K562 (cell line): ENCODE measurements around the gene SLC35D2. TPM values are rescaled to one million over a fixed set of nuclear protein-coding genes. Genes with fewer than 3 reads are reported as not detected.
A peak's percentile ranks its signal among the peaks of the same experiment; 100 is the strongest.

Experiments
- BCLAF1 ChIP-seq, 2 experiments: fragments of 450-650 bp in 1 of 2; IDR thresholded peaks; 2 replicates each; pipeline ENCODE4 v1.6.1; 2011 to 2017; ENCODE audit warnings: low read depth in 2 of 2, antibody characterized with exemption in 1 of 2, borderline replicate concordance in 1 of 2, low read length in 1 of 2, mild to moderate bottlenecking in 1 of 2, mixed read lengths in 1 of 2; ENCODE audit not compliant: control insufficient read depth in 1 of 2
- E2F4 ChIP-seq: sonication (generic); formaldehyde crosslinking; IDR thresholded peaks from 2 replicates; pipeline ENCODE4 v1.8.0; 2022; ENCODE audit warnings: mild to moderate bottlenecking, low read depth, missing genetic modification reagents
- MIER1 ChIP-seq: fragments of 450-650 bp; IDR thresholded peaks from 2 replicates; pipeline ENCODE4 v1.6.1; 2016; ENCODE audit warnings: antibody characterized with exemption, mild to moderate bottlenecking, low read depth
- MYNN ChIP-seq, 2 experiments: sonication (generic); formaldehyde crosslinking in 1 of 2; IDR thresholded peaks; 2 replicates each; pipeline versions ENCODE4 v1.5.0 to v1.6.1; 2016 to 2020; ENCODE audit warnings: antibody characterized with exemption in 1 of 2, missing genetic modification reagents in 1 of 2
- NBN ChIP-seq: fragments of 450-650 bp; IDR thresholded peaks from 2 replicates; pipeline ENCODE4 v1.6.1; 2016; ENCODE audit warnings: low read depth, mild to moderate bottlenecking
- NFATC3 ChIP-seq: fragments of 450-650 bp; IDR thresholded peaks from 2 replicates; pipeline ENCODE4 v1.6.1; 2017; ENCODE audit warnings: mild to moderate bottlenecking
- POLR2A ChIP-seq: fragments of 450-650 bp; conservative IDR thresholded peaks from 2 replicates; pipeline ENCODE4 v1.6.1; 2016
- RBM39 ChIP-seq: fragments of 200-400 bp; formaldehyde crosslinking; optimal IDR thresholded peaks from 2 replicates; pipeline ENCODE3; 2018; ENCODE audit warnings: low read depth, low read length
- SMARCC2 ChIP-seq: fragments of 450-650 bp; IDR thresholded peaks from 2 replicates; pipeline ENCODE4 v1.6.1; 2017; ENCODE audit warnings: antibody characterized with exemption, moderate library complexity, mild to moderate bottlenecking, low read depth
- SRSF7 ChIP-seq: fragments of 200-400 bp; formaldehyde crosslinking; optimal IDR thresholded peaks from 2 replicates; pipeline ENCODE3; 2017; ENCODE audit warnings: mild to moderate bottlenecking, low read depth, low read length
- TAF1 ChIP-seq: IDR thresholded peaks from 2 replicates; pipeline ENCODE4 v1.6.1; 2011; ENCODE audit warnings: mild to moderate bottlenecking, low read length, moderate library complexity; ENCODE audit not compliant: insufficient read depth, control insufficient read depth, severe bottlenecking; ENCODE audit errors: extremely low read depth
- ZNF175 ChIP-seq: fragments of 200-800 bp; sonication (Bioruptor generic); IDR thresholded peaks from 2 replicates; pipeline ENCODE4 v1.6.1; 2016; ENCODE audit warnings: low read depth, mild to moderate bottlenecking, missing genetic modification characterization, missing compliant biosample characterization
- ZSCAN32 ChIP-seq: fragments of 450-650 bp; formaldehyde crosslinking; IDR thresholded peaks from 2 replicates; pipeline ENCODE4 v1.4.0; 2020; ENCODE audit warnings: mild to moderate bottlenecking, moderate library complexity
- polyA plus RNA-seq, 8 experiments: library from polyadenylated mRNA; depleted of rRNA in 4 of 8; stranded (reverse) in 5 of 8; unstranded in 3 of 8; fragments of >200 nt; fragmentation: Nextera tagmentation in 2 of 8; fragmentation: Illumina TruSeq in 1 of 8; extraction: Ambion mirVana in 2 of 8; extraction: Trizol in 1 of 8; gene quantifications; 2 replicates each; pipeline versions ENCODE4 v1.2.1 to v1.2.3, GENCODE V29; 2011 to 2014; ENCODE audit warnings: inconsistent platforms in 1 of 8, missing spikeins in 1 of 8
- total RNA-seq, 7 experiments: library from RNA; depleted of rRNA in 6 of 7; stranded (reverse); fragments of >200 nt in 6 of 7; fragmentation: Illumina TruSeq in 2 of 7; extraction: Trizol in 2 of 7; gene quantifications; 2 replicates each; pipeline versions ENCODE4 v1.2.1 to v1.2.3, GENCODE V29; 2011 to 2021; ENCODE audit warnings: low replicate concordance in 1 of 7

Gene SLC35D2
- total and polyA plus RNA-seq, 9 of the 15 experiments (the other 6 are each of a cell fraction or from before 2014, with no cell fraction given): 2.9 to 14.9 (median 11.7) TPM

GRCh38 chr9:96418083-96418919 lies 34.8 kb upstream of the SLC35D2 start, which contains the start of gene ZNF367 (continued):
- TF ChIP-seq BCLAF1 (IDR thresholded peaks at IDR 0.05; ENCODE audit: borderline replicate concordance in 1 of 2, control insufficient read depth in 1 of 2, low read depth in 2 of 2, low read length in 1 of 2) (0 out of 4 replicates have a peak, but pooled peaks of 1 of the 2 experiments have one; percentile 10), SMARCC2 (no peak), NBN (no peak), TAF1 (peak; percentile 89), SRSF7 (no peak), RBM39 (no peak), MIER1 (no peak), E2F4 (CRISPR knock-in tag) (peak; percentile 94), ZNF175 (no peak), MYNN (IDR thresholded peaks at IDR 0.05) (no peak), MYNN (CRISPR knock-in tag; IDR thresholded peaks at IDR 0.05) (no peak), ZSCAN32 (CRISPR knock-in tag) (no peak), NFATC3 (no peak), POLR2A (peak; percentile 91)
